NCI-H146 treated with DMSO at 0.1 percent for 48 hours (cell line): Measurements from ENCODE around the gene TMEM163.

ENCODE experiments used
- DNase-seq: peaks from one replicate; lab custom pipeline; 2025; ENCODE audit not compliant: unreplicated experiment; lab: John Stamatoyannopoulos, UW

TMEM163 gene

GRCh38 chr2:134693359-134694330 lies 25.2 kb downstream of the TMEM163 start:
- no peak for DNase-seq

GRCh38 chr2:134692499-134692898 lies 26.3 kb downstream of the TMEM163 start:
- no peak for DNase-seq

DNA sequence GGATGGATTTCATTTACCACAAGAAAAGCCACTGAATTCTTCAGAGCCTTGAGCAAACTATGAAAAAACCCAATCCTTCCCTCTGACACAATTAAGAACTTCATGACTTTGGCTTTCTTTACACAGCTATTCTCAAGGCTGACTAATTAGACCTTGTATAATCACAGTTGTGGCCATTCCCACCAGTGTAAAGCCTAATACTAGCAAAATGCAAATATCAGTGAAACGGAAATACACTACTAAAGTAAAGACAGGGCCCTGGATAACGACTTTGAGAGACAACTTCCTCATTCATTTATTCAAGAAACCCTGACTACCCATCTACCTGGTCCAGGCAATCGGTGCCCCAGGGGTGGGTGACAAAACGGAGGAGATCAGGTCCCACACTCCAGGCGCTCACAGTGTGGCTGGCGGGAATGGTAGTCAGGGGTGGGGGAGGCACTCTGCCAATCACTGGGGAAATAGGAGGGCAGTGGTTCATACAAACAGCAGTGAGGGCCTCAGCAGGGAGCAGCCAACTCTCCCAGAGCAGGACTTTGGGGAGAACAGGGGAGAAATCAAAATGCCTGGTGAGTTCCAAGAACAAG lies 28.1 kb downstream of the TMEM163 start:
- DNase-seq, result no peak

DNA sequence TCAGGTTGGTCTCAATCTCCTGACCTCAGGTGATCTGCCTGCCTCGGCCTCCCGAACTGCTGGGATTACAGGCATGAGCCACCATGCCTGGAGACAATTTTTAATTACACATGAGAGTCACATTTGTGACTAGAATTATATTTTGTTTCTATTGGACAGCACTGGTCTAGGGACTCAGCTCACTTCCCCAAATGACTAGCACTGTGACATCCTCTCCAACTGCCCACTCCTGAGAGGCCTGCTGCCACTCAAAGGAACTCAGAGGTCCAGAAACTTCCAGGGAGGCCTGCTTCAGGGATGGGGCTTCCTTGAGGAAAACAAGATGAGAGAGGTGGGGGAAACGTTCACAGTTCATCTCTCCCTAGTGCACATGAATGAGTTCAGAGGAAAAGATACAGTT lies 29.5 kb downstream of the TMEM163 start:
- DNase-seq, result no peak

DNA sequence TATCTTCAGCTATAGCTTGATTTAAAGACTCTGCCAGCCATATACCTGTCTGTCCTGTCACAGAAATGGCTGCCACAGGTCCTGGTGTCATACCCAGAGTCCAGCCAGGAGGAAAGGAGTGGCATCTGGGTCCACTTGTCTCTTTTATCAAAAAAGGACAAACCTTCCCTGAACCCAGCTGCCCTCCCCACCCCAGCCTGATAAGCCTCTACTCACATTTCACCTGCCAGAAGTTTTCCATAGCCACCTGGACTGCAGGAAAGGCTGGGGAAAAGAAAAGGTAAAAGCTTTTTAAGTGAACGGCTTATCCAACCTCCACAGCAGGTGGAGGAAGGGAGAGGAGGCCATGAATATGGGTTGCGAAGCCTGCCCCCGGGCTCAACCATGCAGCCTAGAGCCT lies 32.8 kb downstream of the TMEM163 start:
- DNase-seq, result peak; percentile 92

- DNase-seq, result peak; percentile 67
Observed at GRCh38 chr2:134683561-134684112, 35.2 kb downstream of the TMEM163 start.

GRCh38 chr2:134682726-134683125 lies 36.1 kb downstream of the TMEM163 start:
- no peak for DNase-seq

DNA sequence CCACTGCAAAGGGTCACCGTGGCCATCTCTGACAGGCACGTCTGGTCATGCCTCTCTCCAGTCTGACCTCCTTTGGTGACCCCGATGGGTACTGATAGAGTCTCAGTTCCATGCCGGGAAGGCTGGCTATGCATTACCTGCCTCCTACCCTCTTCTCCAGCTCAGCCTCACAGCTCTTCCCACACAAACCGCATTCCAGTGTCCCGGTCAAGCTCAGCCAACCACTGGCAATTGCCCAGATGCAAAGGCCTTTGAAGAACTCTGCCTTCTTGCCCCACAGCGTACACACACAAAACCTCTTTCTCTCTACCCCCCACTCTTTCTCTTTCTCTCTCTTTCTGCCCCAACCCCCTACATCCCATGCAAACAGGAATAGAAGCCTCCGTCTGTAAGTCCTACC lies 37.6 kb downstream of the TMEM163 start:
- DNase-seq, result no peak

GRCh38 chr2:134679745-134680144 lies 39.1 kb downstream of the TMEM163 start:
- DNase-seq, result no peak

DNA sequence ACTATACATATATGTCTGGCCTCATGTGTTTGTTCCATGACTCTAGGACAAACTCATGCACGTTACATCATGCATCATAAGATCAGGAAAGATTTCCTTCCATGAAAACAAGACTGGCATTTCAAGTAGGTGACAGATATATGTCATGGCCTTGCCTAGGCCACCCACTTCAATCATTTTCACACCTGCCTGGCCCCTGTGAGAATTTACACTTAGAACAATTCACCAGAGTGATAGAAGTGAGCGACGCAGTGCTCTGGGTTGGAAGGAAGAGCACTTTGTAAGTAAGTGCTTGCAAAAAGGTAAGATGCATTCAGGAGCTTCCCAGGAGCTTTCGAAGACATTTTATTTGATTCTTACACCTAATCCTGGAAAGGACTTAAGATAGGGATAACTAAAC lies 39.5 kb downstream of the TMEM163 start:
- DNase-seq, result no peak

GRCh38 chr2:134677856-134678756 lies 40.7 kb downstream of the TMEM163 start:
- DNase-seq, result peak; percentile 35

DNA sequence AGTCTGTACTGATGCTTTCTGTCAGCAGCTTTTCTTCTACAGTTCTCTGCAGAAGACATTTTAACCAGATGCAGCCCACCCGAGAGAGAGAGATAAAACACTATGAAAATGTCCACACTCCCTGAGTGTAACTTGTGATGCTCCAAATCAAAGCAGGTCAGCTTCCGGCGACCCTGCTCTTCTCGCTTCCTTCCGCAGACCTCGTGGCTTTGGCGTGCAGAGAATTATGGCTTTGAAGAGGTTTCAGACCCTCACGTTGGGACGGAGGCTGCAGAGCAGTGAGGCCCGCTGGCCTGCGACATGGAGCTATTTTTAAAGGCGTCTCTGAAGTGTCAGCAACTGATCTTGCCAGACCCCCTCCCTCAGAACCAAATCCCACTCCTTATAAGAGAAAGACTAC lies 41.8 kb downstream of the TMEM163 start:
- DNase-seq, result no peak

DNA sequence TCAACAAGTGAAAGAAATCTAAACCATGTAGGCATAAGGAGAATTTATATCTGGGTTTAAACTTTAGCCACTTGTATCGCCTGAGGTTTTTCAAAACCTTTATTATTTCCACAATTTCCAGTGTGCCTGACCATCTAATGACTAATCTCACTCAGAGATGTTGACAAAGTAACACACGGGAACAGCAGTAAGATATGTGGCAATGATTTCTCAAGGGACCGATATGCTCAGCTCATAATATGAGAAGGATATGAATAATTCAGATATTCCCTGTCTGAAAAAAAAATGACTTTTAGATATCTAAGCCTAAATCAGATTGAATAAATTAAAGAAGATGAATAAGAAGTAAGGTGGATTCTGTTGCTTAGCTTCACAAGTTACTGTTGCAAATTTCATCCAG lies 43.5 kb downstream of the TMEM163 start:
- DNase-seq, result no peak

DNA sequence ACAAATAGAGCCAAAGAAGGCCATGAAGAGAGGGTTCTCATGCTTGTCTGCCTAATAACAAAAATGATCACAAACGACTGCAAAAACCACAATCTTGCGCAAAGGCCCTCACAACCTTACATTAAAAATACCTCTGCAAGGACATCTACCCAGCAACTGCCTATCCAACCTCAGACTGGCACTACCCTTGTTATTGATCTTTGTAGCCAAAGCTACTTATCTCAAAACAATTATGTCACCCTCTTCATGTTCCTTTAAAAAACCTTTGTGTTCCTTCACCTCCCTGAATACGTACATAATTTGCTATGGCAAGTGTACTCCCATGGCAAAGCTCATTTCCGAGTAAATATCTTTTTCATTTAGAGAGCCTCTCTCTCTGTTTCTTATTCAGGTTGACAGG lies 44.1 kb downstream of the TMEM163 start:
- no peak for DNase-seq

DNA sequence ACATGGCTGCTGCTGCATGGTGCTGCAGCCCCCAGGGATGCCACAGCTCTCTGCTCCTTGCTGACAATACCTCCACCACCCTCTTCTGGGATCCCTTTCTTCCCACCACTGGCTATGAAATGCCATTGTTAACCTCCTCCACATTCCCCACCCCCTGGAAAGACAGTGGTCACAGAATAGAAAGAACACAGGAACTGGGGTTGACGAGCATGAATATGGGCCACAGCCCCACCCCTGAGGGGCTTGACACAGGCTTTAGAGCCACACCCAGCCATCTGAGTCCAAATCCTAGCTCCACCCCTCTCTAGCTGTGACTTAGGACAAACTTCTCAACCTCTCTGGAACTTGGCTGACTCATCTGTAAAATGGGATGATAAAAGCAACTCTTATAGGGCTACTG lies 47.3 kb downstream of the TMEM163 start:
- DNase-seq, result no peak

DNA sequence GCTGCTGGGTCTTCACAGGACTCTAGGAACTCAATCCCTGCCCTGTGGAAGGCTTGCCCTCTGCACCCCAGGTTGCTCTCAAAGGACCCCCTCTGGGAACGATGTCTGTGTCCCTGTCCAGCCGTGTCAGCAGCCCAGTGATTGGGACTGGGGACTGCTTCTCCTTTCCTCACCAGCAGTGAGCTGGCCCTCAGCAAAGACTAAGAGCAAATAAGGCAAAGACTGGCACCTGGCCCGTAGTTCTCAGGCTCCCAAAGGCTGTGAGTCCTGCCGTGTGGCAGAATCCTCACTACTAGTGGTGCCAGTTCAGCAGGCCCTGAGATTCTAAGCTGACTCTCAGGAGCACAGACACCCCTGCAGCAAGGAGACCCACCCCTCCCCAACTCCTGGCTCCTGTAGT lies 47.8 kb downstream of the TMEM163 start:
- no peak for DNase-seq

DNA sequence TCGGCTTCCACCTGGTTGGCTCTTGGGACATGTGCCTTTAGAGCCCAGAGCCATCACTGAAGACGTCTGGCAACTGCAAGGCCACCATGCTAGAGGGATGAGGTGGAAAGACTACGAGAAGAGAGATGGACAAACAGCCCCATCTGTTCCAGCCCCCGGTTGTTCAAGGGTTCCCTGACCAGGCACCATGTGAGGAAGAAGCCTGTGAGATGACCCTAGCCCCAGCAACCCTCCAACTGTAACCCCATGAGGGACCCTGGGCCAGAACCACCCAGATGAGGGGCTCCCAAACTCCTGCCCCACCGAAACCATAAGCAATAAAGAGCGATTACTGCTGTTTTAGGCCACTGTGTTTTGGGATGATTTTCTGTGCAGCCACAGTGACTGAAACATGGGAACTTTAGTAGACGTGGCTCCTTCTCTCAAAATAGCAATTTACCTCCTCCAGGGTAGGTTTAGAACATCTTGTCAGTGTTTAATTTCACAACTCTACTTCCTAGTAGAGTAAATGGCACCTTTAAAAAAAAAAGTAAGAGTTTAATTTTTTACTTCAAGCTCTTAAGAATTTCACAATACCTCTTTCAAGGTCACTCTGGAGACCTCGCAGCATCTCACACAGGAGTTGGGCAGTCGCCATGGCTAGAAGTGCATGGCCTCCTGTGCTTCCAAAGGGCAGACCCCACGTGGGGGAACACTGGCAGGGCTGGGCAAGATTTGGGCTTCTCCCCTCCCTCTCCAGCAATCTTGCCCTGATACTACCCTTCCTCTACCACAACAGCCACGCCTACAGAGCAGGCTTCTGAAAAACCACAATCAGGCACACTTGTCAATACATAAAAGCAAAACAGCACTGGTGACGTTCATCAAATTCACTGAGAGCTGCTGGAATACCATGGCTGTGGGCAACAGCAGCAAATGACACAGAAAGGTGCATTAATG lies 48.8 kb downstream of the TMEM163 start:
- DNase-seq, result no peak

- DNase-seq, result no peak
Observed at GRCh38 chr2:134668821-134669220, 50.0 kb downstream of the TMEM163 start.

DNA sequence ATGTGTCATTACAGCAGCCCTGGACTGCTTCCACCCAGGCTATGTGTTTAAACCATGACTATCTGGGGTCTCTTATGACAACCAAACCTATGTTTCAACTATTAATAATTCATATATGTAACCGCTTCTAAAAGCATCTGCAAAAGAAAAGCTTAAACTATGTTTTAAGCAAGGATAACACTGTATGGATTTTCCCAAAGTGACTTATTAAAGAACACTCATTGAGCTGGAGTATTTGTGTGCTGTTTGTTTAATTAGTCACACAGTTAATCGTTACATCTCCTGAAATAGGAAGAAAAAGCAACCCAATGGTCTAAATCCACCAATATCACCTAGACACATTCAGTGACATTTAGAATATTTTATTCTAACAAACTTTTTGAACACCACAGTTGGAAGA lies 51.3 kb downstream of the TMEM163 start:
- no peak for DNase-seq

GRCh38 chr2:134667081-134667480 lies 51.7 kb downstream of the TMEM163 start:
- no peak for DNase-seq
